Lung (tissue), 12 donors: ENCODE measurements around the gene RTEL1. TPM values are rescaled to one million over a fixed set of nuclear protein-coding genes. Genes with fewer than 3 reads are reported as not detected.

Experiments
- ATAC-seq: fragments of 200-7000 bp; cut with Tn5 transposase; one replicate; pipeline ENCODE4 v1.9.1; 2020; ENCODE audit warnings: moderate number of reproducible peaks; ENCODE audit not compliant: insufficient read depth, low FRiP score
- DNase-seq, 3 donors: peaks; one replicate each; pipeline ENCODE4 v3.0.0-alpha.2; 2013 to 2017
- H3K27ac ChIP-seq, 2 donors: one replicate each; pipeline ENCODE4 v1.5.1; 2013; ENCODE audit warnings: mild to moderate bottlenecking in 2 of 2, moderate library complexity in 2 of 2, control low read depth in 1 of 2, inconsistent platforms in 1 of 2, low read depth in 1 of 2, low read length in 1 of 2
- H3K27me3 ChIP-seq, 3 donors: one replicate each; pipeline ENCODE4 v1.5.1; 2013; ENCODE audit warnings: low read length in 2 of 3; ENCODE audit not compliant: control insufficient read depth in 3 of 3, insufficient read depth in 3 of 3
- H3K36me3 ChIP-seq, 4 donors: one replicate each; pipeline ENCODE4 v1.5.1; 2013; ENCODE audit warnings: low read length in 4 of 4, mild to moderate bottlenecking in 1 of 4, moderate library complexity in 1 of 4; ENCODE audit not compliant: control insufficient read depth in 4 of 4, insufficient read depth in 4 of 4
- H3K4me1 ChIP-seq, 5 donors: one replicate each; pipeline ENCODE4 v1.5.1; 2013; ENCODE audit warnings: low read length in 5 of 5, mild to moderate bottlenecking in 2 of 5, moderate library complexity in 1 of 5; ENCODE audit not compliant: control insufficient read depth in 5 of 5, insufficient read depth in 5 of 5
- H3K4me3 ChIP-seq: one replicate; pipeline ENCODE4 v1.5.1; 2013; ENCODE audit warnings: mild to moderate bottlenecking, control low read depth, moderate library complexity
- H3K9ac ChIP-seq, 2 donors: one replicate each; pipeline ENCODE4 v1.5.1; 2013; ENCODE audit warnings: low read length in 2 of 2, control low read depth in 1 of 2; ENCODE audit not compliant: insufficient read depth in 1 of 2
- H3K9me3 ChIP-seq, 4 donors: one replicate each; pipeline ENCODE4 v1.5.1; 2013; ENCODE audit warnings: low read length in 3 of 4, mild to moderate bottlenecking in 1 of 4, moderate library complexity in 1 of 4; ENCODE audit not compliant: control insufficient read depth in 4 of 4, insufficient read depth in 3 of 4
- WGBS, 2 donors: extraction: QIAGEN DNeasy Blood & Tissue Kit; methylation state at CpG; one replicate each; pipeline ENCODE4 v1.1.7; 2013; 5-methylcytosine and 5-hydroxymethylcytosine counted together
- polyA plus RNA-seq, 2 donors: library from polyadenylated mRNA; stranded (reverse); fragments of 200-250 nt; gene quantifications; one replicate each; pipeline ENCODE4 v1.2.1, GENCODE V29; 2013
- total RNA-seq, 2 donors: library from RNA; depleted of rRNA in 1 of 2; stranded (reverse); fragments of >200 nt in 1 of 2; gene quantifications; one replicate each; pipeline ENCODE4 v1.2.1, GENCODE V29; 2014 to 2021
- TF ChIP-seq, protein P1 (sequence below): IDR thresholded peaks from 2 replicates; pipeline ENCODE4 v1.5.1; 2012; ENCODE audit warnings: mild to moderate bottlenecking; ENCODE audit errors: control extremely low read depth, extremely low read depth
- donor health status: control.
- donor health status: control.
- donor health status: Bipolar disorder and iron deficiency.
- donor health status: healthy.
- donor health status: DM: yes; HTN: yes; CAD: no.

Gene RTEL1
- total and polyA plus RNA-seq, 4 donors: 12.4 to 45.8 (median 17.7) TPM

DNA sequence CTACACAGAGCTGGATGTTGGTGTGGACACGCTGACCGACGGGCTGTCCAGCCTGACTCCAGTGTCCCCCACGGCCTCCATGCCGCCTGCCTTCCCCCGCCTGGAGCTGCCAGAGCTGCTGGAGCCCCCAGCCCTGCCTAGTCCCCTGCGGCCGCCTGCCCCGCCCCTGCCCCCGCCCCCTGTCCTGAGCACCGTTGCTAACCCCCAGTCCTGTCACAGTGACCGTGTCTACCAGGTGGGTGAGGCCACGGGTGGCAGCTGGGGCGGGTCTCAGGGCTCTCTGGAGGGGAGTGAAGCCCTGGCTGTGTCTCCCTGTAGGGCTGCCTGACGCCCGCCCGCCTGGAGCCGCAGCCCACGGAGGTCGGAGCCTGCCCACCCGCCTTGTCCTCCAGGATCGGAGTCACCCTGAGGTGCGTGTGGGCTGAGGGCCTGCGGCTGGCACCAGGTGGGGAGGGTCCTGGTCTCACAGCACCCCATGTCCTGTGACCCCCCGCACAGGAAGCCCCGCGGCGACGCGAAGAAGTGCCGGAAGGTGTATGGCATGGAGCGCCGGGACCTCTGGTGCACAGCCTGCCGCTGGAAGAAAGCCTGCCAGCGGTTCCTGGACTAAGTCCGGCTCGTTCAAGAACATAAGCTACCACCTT, 84.4 kb downstream of the RTEL1 start:
- H3K36me3 ChIP-seq: peaks cover 0 to 30% (median 8%) of the 10 kb centered on the region in 4 donors
- 91 to 92% methylated on average over 37 of the region's 37 CpGs for WGBS, 2 donors
- peaks cover 0 to 33% (median 11%) of the 10 kb centered on the region in 5 donors for H3K4me1 ChIP-seq
- no peak overlapping the region for H3K9ac ChIP-seq
- TF ChIP-seq, protein P1, sequence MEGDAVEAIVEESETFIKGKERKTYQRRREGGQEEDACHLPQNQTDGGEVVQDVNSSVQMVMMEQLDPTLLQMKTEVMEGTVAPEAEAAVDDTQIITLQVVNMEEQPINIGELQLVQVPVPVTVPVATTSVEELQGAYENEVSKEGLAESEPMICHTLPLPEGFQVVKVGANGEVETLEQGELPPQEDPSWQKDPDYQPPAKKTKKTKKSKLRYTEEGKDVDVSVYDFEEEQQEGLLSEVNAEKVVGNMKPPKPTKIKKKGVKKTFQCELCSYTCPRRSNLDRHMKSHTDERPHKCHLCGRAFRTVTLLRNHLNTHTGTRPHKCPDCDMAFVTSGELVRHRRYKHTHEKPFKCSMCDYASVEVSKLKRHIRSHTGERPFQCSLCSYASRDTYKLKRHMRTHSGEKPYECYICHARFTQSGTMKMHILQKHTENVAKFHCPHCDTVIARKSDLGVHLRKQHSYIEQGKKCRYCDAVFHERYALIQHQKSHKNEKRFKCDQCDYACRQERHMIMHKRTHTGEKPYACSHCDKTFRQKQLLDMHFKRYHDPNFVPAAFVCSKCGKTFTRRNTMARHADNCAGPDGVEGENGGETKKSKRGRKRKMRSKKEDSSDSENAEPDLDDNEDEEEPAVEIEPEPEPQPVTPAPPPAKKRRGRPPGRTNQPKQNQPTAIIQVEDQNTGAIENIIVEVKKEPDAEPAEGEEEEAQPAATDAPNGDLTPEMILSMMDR: no peak
- DNase-seq: no peak
- H3K27ac ChIP-seq: no peak overlapping the region
- no peaks in the 10 kb centered on the region for H3K9me3 ChIP-seq
- no peak overlapping the region for H3K4me3 ChIP-seq
- H3K27me3 ChIP-seq: no peaks in the 10 kb centered on the region
- no peak for ATAC-seq

DNA sequence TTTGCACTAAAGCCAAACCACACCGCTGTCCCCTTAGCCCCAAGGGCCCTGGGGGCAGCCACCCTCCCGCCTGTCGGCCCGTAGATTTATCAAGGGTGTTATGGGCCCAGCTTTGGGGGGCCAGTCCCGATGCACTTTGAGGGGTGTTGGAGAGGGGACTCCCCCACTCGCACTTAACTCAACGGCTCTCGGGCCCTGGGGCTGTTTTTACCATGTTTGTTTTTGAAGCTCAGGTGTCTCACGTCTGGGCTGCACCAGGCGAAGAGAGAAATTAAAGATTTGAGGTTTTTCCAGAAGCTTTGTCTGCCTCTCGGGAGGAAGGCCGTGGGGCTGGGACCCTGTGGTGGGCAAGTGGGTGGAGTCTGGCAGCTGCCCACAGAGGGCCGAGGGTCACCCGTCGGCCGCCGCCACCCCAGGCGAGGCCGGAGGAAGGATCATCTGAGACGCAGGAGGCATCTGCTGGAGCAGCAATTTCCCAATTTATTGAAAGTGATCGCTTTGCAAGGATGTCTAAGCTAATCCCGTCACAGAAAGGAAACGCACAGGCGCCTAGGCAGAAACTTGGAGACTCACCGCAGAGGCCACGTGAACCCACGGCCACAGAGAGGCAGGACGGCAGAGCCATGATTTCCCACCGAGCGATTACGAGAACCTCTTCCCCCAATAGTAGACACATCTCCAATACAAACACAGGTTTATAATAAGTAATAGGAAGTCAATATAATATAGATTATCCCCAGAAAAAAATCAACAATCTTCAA, 85.3 kb downstream of the RTEL1 start:
- Histone ChIP-seq H3K4me1 (peaks cover 0 to 29% (median 11%) of the 10 kb centered on the region in 5 donors), H3K9ac (no peak overlapping the region), H3K9me3 (no peaks in the 10 kb centered on the region), H3K27me3 (no peaks in the 10 kb centered on the region), H3K27ac (no peak overlapping the region), H3K36me3 (peaks cover 0 to 30% (median 8%) of the 10 kb centered on the region in 4 donors), H3K4me3 (no peak overlapping the region)
- 89 to 90% methylated on average over 31 of the region's 31 CpGs for WGBS, 2 donors
- DNase-seq: no peak
- TF ChIP-seq, protein P1: no peak
- no peak for ATAC-seq

DNA sequence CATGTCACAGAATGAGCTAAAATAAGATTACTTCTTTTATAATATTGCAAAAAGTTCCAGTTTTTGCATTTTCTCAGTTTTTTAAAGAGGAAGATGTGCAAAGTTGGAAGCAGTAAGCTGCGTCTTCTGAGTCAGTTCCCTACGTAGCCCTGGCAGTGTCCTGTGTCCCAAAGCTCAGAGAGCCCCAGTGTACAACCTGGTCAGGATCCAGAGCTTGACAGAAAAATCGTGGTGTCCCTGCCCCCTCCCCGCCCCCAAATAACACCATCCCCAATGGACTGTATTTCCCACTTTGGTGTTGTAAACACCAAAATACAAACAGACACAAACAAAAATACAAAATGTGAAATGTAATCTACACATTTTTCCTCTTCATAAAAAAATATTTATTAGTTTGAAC, 86.0 kb downstream of the RTEL1 start:
- no peak overlapping the region for H3K27ac ChIP-seq
- TF ChIP-seq, protein P1: no peak
- WGBS, 2 donors: 77 to 81% methylated on average over 4 of the region's 4 CpGs
- no peaks in the 10 kb centered on the region for H3K27me3 ChIP-seq
- peaks cover 0 to 21% (median 11%) of the 10 kb centered on the region in 5 donors for H3K4me1 ChIP-seq
- no peak overlapping the region for H3K9ac ChIP-seq
- ATAC-seq: no peak
- DNase-seq: no peak
- no peaks in the 10 kb centered on the region for H3K9me3 ChIP-seq
- H3K36me3 ChIP-seq: peaks cover 0 to 30% (median 8%) of the 10 kb centered on the region in 4 donors
- no peak overlapping the region for H3K4me3 ChIP-seq
